OCI-LY1 (cell line): Measurements from ENCODE around the gene SERPINI1.

Experiments
- H2AFZ ChIP-seq: fragments of 200-600 bp; sonication (generic), shearing (Covaris generic); 2 replicates; pipeline ENCODE4 v1.6.0; 2014; ENCODE audit warnings: antibody characterized with exemption, mild to moderate bottlenecking, low read length
- H3F3A ChIP-seq: fragments of 200-600 bp; sonication (generic), shearing (Covaris generic); 2 replicates; pipeline ENCODE4 v1.6.0; 2014; ENCODE audit warnings: mild to moderate bottlenecking, antibody characterized with exemption, low read length, moderate library complexity; ENCODE audit not compliant: insufficient read depth
- H3K27ac ChIP-seq: fragments of 200-600 bp; sonication (generic); 2 replicates; pipeline ENCODE4 v1.5.1; 2014; ENCODE audit warnings: low read length, mixed run types, mild to moderate bottlenecking, low read depth; ENCODE audit not compliant: poor library complexity, severe bottlenecking
- H3K27me3 ChIP-seq: fragments of 200-600 bp; sonication (generic); 2 replicates; pipeline ENCODE4 v1.6.0; 2014; ENCODE audit warnings: antibody characterized with exemption, mild to moderate bottlenecking, low read length, moderate library complexity; ENCODE audit not compliant: insufficient read depth
- H3K36me3 ChIP-seq: fragments of 200-600 bp; sonication (generic); 2 replicates; pipeline ENCODE4 v1.6.1; 2014; ENCODE audit warnings: mild to moderate bottlenecking, antibody characterized with exemption, low read length, moderate library complexity, mixed read lengths; ENCODE audit not compliant: insufficient read depth
- H3K4me1 ChIP-seq: fragments of 200-600 bp; sonication (generic); 2 replicates; pipeline ENCODE4 v1.5.1; 2014; ENCODE audit warnings: mild to moderate bottlenecking, low read length, moderate library complexity; ENCODE audit not compliant: insufficient read depth, severe bottlenecking
- H3K4me2 ChIP-seq: fragments of 200-600 bp; sonication (generic), shearing (Covaris generic); 2 replicates; pipeline ENCODE4 v1.6.1; 2014; ENCODE audit warnings: low read length
- H3K4me3 ChIP-seq: fragments of 200-600 bp; sonication (generic); 2 replicates; pipeline ENCODE4 v1.5.1; 2014; ENCODE audit warnings: low read length, low read depth, mild to moderate bottlenecking, mixed read lengths; ENCODE audit not compliant: poor library complexity, severe bottlenecking
- H3K79me2 ChIP-seq: fragments of 200-600 bp; shearing (Covaris generic); 2 replicates; pipeline ENCODE4 v1.6.1; 2016; ENCODE audit warnings: mixed run types, low read length, mixed read lengths; ENCODE audit not compliant: insufficient read depth
- H3K9ac ChIP-seq: fragments of 200-600 bp; sonication (generic), shearing (Covaris generic); 2 replicates; pipeline ENCODE4 v1.6.1; 2014; ENCODE audit warnings: mild to moderate bottlenecking, low read length, mixed read lengths
- H3K9me2 ChIP-seq: fragments of 200-600 bp; sonication (generic), shearing (Covaris generic); 2 replicates; pipeline ENCODE4 v1.6.1; 2014; ENCODE audit warnings: low read depth, mild to moderate bottlenecking, low read length, mixed read lengths
- H3K9me3 ChIP-seq: fragments of 200-600 bp; shearing (Covaris generic); 2 replicates; pipeline ENCODE4 v1.6.1; 2014; ENCODE audit warnings: low read length, mixed read lengths
- H4K20me1 ChIP-seq: fragments of 200-600 bp; sonication (generic), shearing (Covaris generic); 2 replicates; pipeline ENCODE4 v1.6.0; 2016; ENCODE audit warnings: mild to moderate bottlenecking, low read length; ENCODE audit not compliant: insufficient read depth
- CTCF ChIP-seq: fragments of 200-600 bp; sonication (generic), shearing (Covaris generic); IDR thresholded peaks from 2 replicates; pipeline ENCODE4 v1.5.1; 2017; ENCODE audit warnings: mild to moderate bottlenecking, antibody characterized with exemption, low read length, moderate library complexity, mixed read lengths
- EZH2 ChIP-seq: fragments of 200-600 bp; sonication (generic), shearing (Covaris generic); IDR thresholded peaks from 2 replicates; pipeline ENCODE4 v1.8.0; 2017; ENCODE audit warnings: borderline replicate concordance, mixed run types, mild to moderate bottlenecking, antibody characterized with exemption, low read length, moderate library complexity, mixed read lengths

The SERPINI1 gene

GRCh38 chr3:167723025-167723512 lies 12.5 kb upstream of the SERPINI1 start:
- Histone ChIP-seq H3K4me3 (no peak overlapping the region), H3K27me3 (no peaks in the 10 kb centered on the region), H3F3A (no peaks in the 10 kb centered on the region), H2AFZ (no peak overlapping the region), H3K4me1 (peaks cover 18% of the 10 kb centered on the region), H3K9me2 (no peaks in the 10 kb centered on the region), H3K9ac (no peak overlapping the region), H3K4me2 (no peak overlapping the region), H3K79me2 (peaks cover 80% of the 10 kb centered on the region), H3K36me3 (peaks cover 52% of the 10 kb centered on the region), H3K9me3 (peaks cover 3% of the 10 kb centered on the region; the same call in 1 of the 2 replicates), H3K27ac (no peak overlapping the region), H4K20me1 (0 out of 2 replicates have a peak, but pooled peaks cover 6% of the 10 kb centered on the region)
- no peak for TF ChIP-seq EZH2
- TF ChIP-seq CTCF: no peak

GRCh38 chr3:167723872-167724271 lies 11.6 kb upstream of the SERPINI1 start:
- Histone ChIP-seq H3K36me3 (peaks cover 44% of the 10 kb centered on the region), H3K4me2 (no peak overlapping the region), H3F3A (no peaks in the 10 kb centered on the region), H3K9ac (no peak overlapping the region), H3K27ac (no peak overlapping the region), H3K4me3 (no peak overlapping the region), H3K27me3 (no peaks in the 10 kb centered on the region), H3K4me1 (peaks cover 26% of the 10 kb centered on the region), H3K79me2 (peaks cover 86% of the 10 kb centered on the region), H3K9me2 (no peaks in the 10 kb centered on the region), H4K20me1 (0 out of 2 replicates have a peak, but pooled peaks cover 6% of the 10 kb centered on the region), H2AFZ (no peak overlapping the region), H3K9me3 (peaks cover 3% of the 10 kb centered on the region; the same call in 1 of the 2 replicates)
- TF ChIP-seq EZH2 (no peak), CTCF (no peak)

GRCh38 chr3:167728176-167728575 lies 7.3 kb upstream of the SERPINI1 start:
- Histone ChIP-seq H3K4me1 (peaks cover 68% of the 10 kb centered on the region), H3K27me3 (no peaks in the 10 kb centered on the region), H4K20me1 (peaks cover 1% of the 10 kb centered on the region; the same call in 1 of the 2 replicates), H3K36me3 (peaks cover 23% of the 10 kb centered on the region), H3K79me2 (peaks cover 99% of the 10 kb centered on the region), H2AFZ (no peak overlapping the region), H3K9ac (no peak overlapping the region), H3F3A (no peaks in the 10 kb centered on the region), H3K9me2 (no peaks in the 10 kb centered on the region), H3K4me2 (no peak overlapping the region; the same call in 1 of the 2 replicates), H3K9me3 (no peaks in the 10 kb centered on the region), H3K27ac (no peak overlapping the region), H3K4me3 (no peak overlapping the region)
- TF ChIP-seq EZH2 (no peak), CTCF (no peak)
